ENCODE data around the gene P4HA1.
A peak's percentile ranks its signal among the peaks of the same experiment; 100 is the strongest.
"Not testable (repeated sequence)": the region's sequence is repeated elsewhere in the genome, so short reads cannot be mapped to it uniquely, and the experiment has no call there.

P4HA1 gene

DNA sequence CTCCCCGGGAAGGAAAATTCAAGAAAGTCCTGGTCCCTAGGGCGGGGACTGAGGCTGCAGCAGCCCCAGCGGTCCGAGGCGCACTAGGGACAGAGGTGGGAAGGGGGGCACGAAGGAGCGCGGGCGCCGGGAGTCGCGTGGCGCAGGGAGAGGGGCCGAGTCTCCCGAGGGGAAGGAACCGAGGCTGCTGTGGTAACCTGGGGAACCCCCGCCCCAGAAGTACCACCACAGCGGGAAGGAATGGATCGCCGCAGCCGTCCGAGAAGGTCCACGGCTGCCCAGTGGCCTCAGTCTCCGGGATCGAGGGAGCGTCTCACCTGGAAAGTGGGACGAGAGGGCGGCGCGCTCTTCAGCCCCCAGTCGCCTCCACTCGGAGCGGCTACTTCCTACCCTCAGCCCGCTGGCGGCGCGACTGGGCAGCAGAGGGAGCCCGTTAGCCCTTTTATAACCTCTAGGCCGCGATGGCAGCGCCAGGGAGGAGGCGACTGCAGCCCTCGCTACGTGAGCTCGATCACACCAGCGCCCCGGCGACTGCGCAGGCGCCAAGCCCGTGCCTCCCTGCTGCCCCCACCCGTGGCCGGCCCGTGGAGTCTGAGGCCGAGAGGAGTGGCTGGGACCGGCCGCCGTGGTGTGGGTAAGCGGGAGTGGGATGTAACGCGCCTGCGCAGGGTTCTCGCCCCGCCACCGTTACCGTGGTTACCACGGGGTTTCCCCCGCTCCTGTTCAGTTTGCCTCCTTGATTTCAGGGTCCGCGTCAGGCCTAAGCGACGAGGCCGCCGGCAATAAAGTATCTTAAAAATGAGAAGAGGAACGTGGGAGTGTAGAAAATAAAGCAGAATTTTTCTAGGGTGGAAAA lies at the start of gene P4HA1:
TSS of gene P4HA1 (minus strand) at position 418 of the 856 bp plus-strand sequence. CDS start 21,983 bp downstream, outside the sequence.
- DNase-seq (ENCODE audit: low read depth in 2 of 2): peak; percentile 96 to 97

DNA sequence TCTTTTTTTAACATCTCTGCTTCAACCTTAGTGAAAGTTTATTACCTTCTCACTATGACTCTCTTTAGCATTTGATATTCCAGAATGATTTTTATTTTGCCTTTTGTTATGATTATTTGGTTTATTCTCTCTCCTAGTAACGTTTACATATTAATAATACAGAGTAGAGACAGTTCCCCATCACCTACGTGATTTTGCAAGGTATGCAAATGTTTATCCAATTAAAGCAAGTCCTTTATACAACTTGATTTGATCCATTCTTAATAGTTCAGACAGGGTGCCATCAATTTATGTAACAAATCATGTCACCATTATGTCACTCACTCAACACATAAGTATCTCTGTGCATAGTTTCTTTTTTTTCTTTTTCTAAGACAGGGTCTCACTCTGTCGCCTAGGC lies 44.9 kb upstream of the P4HA1 start:
- no peak for DNase-seq (ENCODE audit: low read depth in 2 of 2)

DNA sequence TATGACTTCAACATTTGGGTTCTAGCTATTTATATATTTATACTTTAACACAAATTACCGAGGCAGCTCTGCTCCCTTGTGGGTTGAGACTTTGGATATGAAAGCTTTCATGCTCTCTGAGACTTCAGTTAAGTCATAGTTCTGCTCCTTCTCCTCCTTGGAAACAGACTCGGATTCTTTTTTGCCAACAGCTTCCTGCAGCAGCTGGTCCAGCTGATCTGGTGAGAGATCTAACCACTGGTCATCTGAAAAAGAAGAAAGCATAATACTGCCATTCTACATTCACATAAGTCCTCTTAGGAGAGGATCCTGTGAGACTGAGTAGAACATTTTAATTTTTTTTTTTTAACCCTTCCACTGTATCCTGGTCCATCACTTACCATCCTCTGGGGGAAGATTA lies 42.6 kb upstream of the P4HA1 start:
- no peak for DNase-seq (ENCODE audit: low read depth in 2 of 2)

DNA sequence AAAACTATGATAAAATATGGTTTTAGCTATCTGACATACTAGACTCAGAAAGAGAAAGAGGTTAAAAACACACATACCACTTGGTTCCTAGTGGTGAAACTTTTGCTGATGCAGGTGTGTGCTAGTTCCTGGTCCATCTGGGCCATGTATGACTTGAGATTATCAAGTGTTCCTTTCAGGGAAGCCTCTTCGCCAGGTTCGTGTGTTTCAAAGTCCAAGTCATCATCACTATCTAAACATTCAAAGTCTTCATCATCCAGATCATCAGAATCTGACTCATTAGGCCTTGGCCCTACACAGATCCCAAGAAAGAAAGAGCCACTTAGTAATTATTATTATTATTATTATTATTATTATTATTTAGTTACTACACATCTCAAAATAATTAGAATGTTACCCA lies 40.0 kb upstream of the P4HA1 start:
- DNase-seq (ENCODE audit: low read depth in 2 of 2): no peak

DNA sequence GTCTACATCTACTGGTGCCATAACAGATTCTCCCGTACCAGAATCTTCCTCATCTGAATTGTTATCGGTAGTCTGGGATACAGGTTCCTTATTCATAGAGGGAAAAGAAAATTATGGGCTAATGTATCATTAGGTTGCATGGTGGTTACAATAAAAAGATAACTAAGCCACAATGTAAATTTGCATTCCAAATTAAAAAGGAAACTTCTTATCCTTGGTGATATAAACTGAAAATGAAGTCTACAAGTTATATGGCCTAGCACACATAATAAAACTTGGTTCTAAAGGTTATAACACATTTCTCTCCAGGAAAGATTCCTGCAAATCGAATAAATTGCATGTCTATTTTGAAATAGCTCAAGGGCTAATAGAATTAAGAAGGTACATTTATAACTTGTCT lies 38.1 kb upstream of the P4HA1 start:
- no peak for DNase-seq (ENCODE audit: low read depth in 2 of 2)

DNA sequence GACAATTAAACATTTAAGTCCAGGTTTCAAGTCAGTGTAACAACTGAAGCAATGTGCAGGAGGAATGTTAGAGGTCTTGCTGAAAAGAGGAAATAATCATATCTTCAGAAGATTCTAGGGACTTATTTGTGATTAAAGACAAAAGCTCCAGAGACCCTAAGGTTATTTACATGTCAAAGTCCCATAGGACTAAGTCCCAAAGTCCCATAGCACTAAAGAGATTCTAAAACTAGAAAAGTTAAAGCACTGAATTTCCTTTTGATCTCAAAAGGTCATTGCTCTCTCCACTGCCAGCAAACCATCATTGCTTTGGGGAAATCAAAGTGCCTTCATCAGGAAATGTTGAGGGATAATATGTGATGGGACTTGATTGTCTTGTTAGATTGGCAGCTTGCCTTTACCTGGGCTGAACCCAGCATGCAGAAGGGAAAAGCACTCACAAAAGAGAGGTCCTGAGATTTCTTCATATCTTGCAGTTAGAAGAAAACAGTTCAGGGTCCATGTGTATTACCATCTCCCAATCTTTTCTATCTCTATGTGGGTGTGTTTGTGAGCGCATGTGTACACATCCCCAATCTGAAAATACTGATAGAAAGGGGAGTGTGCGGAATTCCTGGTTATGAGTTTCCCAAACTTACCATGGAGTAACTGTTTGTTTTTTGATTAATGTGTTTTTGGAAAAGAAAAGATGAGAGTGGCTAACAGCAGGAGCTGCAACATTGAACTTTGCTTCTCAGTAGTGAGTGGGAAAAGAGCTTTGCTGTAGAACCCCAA lies 35.4 kb upstream of the P4HA1 start:
- no peak for DNase-seq (ENCODE audit: low read depth in 2 of 2)

DNA sequence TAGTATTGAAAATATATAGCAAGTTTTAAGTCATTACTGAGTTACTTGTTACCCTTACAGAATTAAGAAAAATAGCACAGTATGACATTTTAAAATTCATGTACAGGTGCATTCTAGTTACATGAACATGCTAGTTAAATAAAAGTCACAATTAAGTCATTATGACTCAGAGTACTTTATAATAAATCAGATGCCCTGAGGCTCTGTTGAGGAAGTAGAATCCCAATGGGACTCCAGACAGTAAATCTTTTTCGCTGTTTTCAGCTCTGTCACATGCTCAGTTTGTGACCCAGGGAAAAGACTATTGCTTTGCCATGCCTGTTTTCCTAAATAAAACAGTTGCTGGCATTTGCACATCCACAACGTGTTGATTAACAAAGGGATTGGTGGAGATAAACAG lies 34.6 kb upstream of the P4HA1 start:
- DNase-seq (ENCODE audit: low read depth in 2 of 2): no peak

DNA sequence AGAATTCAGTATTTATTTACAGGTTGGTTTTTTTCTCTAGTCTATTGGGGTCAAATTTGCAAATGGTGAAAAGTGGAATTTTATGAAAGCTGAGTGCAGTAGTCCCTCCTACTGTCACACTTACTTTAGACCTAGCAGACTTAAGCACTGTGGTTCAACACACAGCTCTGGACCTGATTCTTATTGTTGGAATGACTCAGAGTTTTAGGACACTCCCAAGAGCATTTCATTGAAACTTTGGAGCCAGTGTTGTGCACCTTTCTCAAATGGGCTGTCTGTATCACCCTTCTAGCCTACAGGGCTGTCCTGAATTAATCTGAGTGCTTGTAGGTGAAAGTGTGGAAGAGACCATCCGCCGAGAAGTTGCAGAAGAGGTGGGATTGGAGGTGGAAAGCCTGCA lies 29.7 kb upstream of the P4HA1 start:
- no peak for DNase-seq (ENCODE audit: low read depth in 2 of 2)

DNA sequence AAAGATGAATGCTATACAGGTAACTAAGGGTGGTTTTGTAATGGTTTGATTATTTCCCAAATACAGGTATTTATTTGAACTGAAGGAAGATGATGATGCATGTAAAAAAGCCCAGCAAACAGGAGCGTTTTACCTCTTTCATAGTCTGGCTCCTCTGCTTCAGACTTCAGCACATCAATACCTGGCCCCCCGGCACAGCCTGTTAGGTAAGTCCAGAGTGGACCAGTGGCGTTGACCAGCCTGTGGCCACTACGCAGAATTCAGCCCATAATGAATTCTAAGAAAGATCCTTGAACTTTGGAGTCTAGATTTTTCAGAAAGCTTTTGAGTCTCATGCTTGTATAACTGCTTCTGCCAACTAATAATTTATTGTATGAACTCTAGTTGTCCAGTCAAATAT lies 23.3 kb upstream of the P4HA1 start:
- DNase-seq (ENCODE audit: low read depth in 2 of 2): no peak

DNA sequence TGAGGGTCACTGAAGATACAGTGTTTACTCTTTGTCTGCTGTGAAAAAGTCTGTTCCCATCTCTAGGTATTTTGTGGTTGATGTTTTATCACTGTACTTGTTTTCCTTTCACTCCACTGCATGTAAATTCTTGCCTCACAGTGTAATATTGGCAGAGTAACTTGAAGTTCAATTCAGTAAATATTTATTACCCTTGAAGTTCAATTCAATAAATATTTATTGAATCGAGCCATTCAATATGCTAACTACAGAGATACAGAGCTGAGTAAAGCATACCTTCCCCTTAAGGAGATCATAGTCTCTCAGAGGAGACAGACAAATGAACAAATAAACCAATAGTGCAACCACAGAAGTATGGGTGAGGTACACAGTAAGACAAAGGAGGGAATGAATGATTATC lies 22.8 kb upstream of the P4HA1 start:
- DNase-seq (ENCODE audit: low read depth in 2 of 2): no peak

DNA sequence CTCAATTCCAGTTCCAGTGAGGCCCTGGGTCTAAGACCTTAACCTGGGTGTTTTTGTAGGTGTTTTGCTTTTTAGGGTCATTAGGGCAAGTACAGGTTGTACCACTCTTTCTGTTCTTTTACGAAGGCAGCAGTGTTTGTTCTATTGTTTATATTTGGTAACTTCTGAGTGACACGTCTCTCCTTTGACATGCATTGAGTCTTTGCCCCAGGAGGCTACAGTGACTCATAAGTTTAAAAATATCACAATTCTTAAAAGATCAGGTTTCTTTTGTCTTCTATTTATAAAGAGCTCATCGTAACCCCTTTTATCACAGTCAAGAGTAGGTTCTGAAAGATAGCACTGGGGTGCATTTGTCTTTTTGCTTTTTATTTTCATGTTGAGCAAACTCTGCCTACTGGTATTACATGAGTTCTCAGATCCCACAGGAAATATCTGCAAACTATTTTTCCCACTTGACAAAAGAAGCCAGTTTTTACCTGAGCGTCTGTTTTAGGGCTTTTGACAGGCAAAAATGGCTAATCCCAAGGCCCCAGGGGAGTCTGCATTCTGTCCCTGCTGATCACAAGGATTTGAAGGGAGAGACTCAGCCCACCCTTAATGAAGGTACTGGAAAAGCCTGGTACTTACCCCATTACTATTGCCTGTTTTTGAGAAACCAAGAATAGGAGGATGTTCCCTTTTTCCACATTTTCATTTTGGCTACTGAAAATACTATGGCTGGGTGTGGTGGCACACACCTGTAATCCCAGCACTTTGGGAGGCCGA lies 21.5 kb upstream of the P4HA1 start:
- no peak for DNase-seq (ENCODE audit: low read depth in 2 of 2)

DNA sequence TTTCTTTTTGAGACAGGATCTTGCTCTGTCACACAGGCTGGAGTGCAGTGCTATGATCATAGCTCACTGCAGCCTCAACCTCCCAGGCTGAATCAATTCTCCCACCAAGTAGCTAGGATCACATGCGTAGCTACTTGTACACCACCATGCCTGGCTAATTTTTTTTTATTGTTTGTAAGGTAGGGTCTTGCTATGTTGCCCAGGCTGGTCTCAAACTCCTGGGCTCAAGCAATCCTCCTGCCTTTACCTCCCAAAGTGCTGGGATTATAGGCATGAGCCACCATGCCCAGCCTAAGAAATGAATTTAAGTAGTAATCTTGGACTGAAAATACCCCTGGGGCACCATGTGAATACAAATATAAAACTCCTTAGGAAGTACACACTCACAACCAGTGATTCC lies 19.4 kb upstream of the P4HA1 start:
- DNase-seq (ENCODE audit: low read depth in 2 of 2): no peak

DNA sequence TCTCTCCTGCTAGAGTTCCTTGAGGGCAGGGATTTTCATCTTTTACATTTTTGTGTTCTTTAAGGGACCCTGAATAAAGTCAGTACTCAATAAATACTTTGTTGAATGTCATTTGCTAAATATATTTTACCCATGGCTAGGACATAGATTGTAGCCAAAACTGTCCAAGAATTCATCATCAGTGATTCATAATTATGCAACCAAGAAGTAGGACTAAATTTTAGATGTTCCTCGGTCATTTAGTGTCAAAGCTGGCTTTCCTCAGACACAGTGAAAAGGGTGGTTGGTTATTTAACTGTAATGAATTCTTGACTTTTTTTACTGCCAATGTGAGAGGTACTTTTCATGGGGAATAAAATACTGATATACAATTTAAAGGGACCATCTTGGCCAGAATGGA lies 16.9 kb upstream of the P4HA1 start:
- no peak for DNase-seq (ENCODE audit: low read depth in 2 of 2)

DNA sequence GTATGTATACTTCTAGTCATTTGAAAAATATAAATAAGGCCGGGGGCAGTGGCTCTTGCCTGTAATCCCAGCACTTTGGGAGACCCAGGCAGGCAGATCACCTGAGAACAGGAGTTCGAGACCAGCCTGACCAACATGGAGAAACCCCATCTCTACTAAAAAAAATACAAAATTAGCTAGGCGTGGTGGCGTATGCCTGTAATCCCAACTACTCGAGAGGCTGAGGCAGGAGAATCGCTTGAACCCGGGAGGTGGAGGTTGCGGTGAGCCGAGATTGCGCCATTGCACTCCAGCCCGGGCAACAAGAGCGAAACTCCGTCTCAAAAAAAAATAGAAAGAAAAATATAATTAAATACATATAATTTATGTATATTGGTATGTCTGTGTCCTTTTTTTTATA lies 15.4 kb upstream of the P4HA1 start:
- DNase-seq (ENCODE audit: low read depth in 2 of 2): not testable (repeated sequence)

DNA sequence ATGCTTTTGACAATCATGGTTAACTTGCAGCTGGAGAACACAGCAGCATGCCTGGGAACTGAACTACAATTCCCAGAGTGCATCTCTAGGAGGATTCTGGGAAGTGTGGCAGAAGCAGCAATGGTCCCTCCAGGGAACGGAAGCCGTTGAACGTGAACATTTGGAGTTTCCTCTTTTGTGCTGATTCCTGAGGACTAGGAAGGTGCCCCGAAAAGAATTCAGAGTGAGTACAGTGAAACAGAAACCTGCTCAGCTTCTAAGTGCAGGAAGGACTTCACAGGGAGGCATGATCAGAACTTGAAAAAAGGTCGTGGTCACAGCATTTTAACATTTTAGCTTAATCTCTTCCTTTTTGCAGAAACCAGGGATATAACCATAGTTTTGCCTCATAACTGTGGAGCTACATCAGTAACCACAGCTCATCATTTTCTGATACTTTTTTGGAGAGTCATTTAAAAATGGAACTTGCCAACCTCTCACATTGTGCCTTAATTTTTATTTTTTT lies 13.7 kb upstream of the P4HA1 start, which contains the start of gene NUDT13:
TSS of gene NUDT13 (plus strand) at position 111 of the 505 bp plus-strand sequence. CDS start 3,911 bp downstream, outside the sequence.
- DNase-seq (ENCODE audit: low read depth in 2 of 2): peak; percentile 8 to 15

DNA sequence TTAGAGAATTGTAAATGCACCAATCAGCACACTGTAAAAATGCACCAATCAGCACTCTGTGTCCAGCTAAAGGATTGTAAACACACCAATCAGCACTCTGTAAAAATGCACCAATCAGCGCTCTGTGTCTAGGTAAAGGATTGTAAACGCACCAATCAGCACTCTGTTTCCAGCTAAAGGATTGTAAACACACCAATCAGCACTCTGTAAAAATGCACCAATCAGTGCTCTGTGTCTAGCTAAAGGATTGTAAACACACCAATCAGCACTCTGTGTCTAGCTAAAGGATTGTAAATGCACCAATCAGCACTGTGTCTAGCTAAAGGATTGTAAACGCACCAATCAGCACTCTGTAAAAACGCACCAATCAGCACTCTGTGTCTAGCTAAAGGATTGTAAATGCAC lies 12.6 kb upstream of the P4HA1 start:
- not testable (repeated sequence) for DNase-seq (ENCODE audit: low read depth in 2 of 2)

DNA sequence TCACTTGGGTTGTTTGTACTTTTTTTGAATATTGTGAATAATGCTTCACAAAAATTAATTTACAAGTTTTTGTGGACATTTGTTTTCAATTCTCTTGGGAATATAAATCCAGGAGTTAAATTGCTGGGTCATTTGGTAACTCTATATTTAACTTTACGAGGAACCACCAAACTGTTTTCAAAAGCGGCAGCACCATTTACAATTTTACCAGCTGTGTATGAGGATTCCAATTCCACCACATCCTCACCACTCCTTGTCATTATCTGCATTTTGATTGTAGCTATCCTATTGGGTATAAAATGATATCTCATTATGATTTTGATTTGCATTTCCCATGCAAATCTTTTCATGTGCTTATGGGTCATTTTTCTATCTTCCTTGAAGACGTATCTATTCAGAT lies 9.6 kb upstream of the P4HA1 start:
- no peak for DNase-seq (ENCODE audit: low read depth in 2 of 2)

DNA sequence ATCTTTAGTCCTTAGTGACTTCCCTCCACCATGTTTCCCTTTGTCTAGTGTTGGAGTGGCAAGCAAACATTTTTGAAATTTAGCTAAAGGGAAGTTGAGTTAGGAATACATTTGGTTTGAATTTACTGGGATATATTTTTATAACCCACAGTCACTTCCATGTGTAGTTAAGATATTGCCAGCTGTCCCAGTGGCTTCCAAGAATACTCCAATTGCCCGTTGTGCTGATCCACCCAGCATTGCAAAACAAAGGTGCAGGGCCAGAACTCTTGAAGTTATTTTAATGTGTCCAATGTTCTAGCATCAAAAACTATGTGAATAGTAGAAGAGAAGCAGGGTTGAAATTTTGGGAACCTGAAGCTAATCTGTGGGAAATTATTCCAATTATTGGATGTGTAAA lies 2.5 kb upstream of the P4HA1 start:
- no peak for DNase-seq (ENCODE audit: low read depth in 2 of 2)

DNA sequence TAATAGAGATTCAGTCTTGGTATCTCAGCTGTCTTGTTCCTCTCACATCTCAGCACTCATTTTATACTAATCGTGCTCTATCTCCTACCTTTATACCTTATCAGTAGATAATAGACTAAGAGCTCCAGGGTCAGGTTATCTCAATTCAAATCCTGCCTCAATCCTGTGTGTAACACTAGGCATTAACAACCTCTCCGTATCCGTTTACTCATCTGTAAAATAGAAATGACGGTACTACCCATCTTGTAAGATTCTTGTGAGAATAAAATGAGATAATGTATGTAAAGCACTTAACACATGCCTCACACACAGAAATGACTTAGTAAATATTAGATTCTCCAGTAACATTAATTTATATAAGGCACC lies 622 bp upstream of the P4HA1 start:
- DNase-seq (ENCODE audit: low read depth in 2 of 2): no peak

DNA sequence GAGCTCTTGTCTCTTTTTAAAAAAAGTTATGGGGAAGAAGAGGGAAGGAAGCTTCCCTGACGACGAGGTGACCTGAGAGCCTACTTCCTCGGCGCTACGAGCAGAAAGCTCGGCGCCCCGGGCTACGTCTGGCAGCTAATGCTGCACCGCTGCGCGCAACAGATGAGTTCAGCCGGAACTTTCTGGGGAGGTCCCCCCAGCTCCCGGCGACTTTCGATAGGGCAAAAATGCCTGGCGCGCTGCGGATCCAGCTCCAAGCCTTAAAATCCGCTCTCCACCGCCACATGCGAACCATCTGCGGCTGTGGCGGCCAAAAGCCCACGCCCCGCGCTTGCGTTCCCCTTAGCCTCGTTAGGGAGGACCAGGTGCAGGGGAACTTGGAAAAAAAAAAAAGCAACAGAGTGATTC lies 621 bp downstream of the P4HA1 start:
- peak; percentile 50 to 57 for DNase-seq (ENCODE audit: low read depth in 2 of 2)

DNA sequence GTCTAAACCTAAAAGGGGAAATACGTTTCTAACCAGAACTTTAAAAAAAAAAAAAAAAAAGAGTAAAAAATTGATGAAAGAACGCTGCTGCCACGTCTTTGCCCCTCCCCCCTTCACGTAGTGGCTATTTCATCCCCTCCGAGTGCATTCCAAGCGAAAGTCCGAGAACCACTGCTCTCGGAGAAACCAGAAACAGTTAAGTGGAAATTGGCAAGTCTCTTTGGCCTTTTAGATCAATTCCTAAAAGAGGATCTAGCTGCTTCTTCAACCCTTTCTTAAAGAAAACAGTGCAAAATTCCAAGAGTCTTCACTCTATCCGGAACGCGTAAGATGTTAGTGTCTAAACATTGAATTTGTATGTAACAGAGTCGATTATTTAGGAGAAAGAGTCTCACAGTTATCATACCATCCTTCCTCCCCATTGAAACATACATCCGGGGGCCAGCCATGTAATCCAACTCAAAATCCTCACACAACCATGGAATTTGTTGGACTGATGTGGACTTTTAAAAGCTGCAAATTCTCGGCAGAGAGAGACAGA lies 1.1 kb downstream of the P4HA1 start:
- peak in 1 of 2 donors; percentile 21 for DNase-seq (ENCODE audit: low read depth in 2 of 2)

DNA sequence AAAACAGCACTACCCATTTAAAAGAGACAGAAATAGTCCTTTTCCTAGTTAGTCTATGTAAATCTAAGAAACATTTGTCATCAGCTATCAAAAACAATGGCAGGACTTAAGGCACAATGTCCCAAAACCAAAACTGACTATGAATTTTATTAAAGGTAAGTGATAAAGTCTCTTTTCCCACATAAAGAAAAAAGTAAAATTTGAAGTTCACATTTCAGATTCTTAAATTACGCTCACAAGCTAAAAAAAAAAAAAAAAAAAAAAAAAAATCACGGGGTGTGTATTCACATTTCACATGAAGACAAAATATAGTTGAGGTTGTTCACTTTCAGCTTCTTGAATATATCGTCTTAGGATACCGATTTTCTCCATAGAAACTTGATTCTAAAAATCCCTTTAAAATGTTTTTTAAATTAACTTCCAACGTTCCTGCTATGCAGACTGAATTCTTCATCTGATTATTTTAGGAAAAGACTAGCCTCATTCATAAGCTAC lies 1.6 kb downstream of the P4HA1 start:
- no peak for DNase-seq (ENCODE audit: low read depth in 2 of 2)

All from activated CD4-positive, alpha-beta T cell treated with anti-CD3 and anti-CD28 coated beads for 24 hours (primary cell).